Esophagus squamous epithelium (tissue), 5 donors: ENCODE data around the gene FBXL7. TPM values are rescaled to one million over a fixed set of nuclear protein-coding genes. Genes with fewer than 3 reads are reported as not detected.

Source experiments
- DNase-seq: peaks from one replicate; lab custom pipeline; 2025; lab: John Stamatoyannopoulos, UW
- H3K27ac ChIP-seq, 4 donors: fragments of 200-600 bp; sonication (generic); one replicate each; pipeline ENCODE4 v1.5.1; 2016 to 2019; ENCODE audit warnings: mild to moderate bottlenecking in 1 of 4
- H3K27me3 ChIP-seq, 4 donors: fragments of 200-600 bp; sonication (generic); 1 replicate in 3 of 4; 2 replicates in 1 of 4; pipeline versions ENCODE4 v1.5.1 to v1.6.0; 2017 to 2021; ENCODE audit warnings: antibody characterized with exemption in 1 of 4
- H3K36me3 ChIP-seq, 3 donors: fragments of 200-600 bp; sonication (generic); one replicate each; pipeline ENCODE4 v1.5.1; 2016 to 2019
- H3K4me1 ChIP-seq, 3 donors: fragments of 200-600 bp; sonication (generic); one replicate each; pipeline ENCODE4 v1.5.1; 2017 to 2019
- H3K4me3 ChIP-seq, 4 donors: fragments of 200-600 bp; sonication (generic); 1 replicate in 3 of 4; 2 replicates in 1 of 4; pipeline ENCODE4 v1.5.1; 2016 to 2019; ENCODE audit warnings: mild to moderate bottlenecking in 2 of 4, moderate library complexity in 1 of 4
- H3K9me3 ChIP-seq, 3 donors: fragments of 200-600 bp; sonication (generic); one replicate each; pipeline ENCODE4 v1.5.1; 2016 to 2019
- CTCF ChIP-seq, 6 experiments: fragments of 450-650 bp in 4 of 6; fragments of 200-600 bp in 2 of 6; sonication (generic) in 2 of 6; IDR thresholded peaks; one replicate each; pipeline ENCODE4 v1.5.1; 2016 to 2019; ENCODE audit warnings: antibody characterized with exemption in 6 of 6, mild to moderate bottlenecking in 4 of 6, moderate library complexity in 4 of 6
- POLR2A ChIP-seq, 4 donors: fragments of 450-650 bp; IDR thresholded peaks; one replicate each; pipeline ENCODE4 v1.6.1; 2017; ENCODE audit warnings: antibody characterized with exemption in 4 of 4, mild to moderate bottlenecking in 4 of 4, moderate library complexity in 3 of 4
- WGBS, 2 donors: methylation state at CpG; one replicate each; pipeline ENCODE4 v1.1.5; 2018; 5-methylcytosine and 5-hydroxymethylcytosine counted together
- intact Hi-C: fragments of 100-400 bp; cut with DNase I; formaldehyde crosslinking; loops from one replicate; pipeline ENCODE4 v1.15.0; 2022
- total RNA-seq, 4 donors: library from RNA; depleted of rRNA; stranded (reverse); fragments of >200 nt; gene quantifications; one replicate each; pipeline ENCODE4 v1.1.0, GENCODE V29; 2016
- donor health status: DM: yes; HTN: yes; CAD: no.

FBXL7 gene
- total RNA-seq, 4 donors from 2014 or later: 0.68 to 15.1 (median 2.8) TPM

GRCh38 chr5:15700373-15700772 lies 200.4 kb downstream of the FBXL7 start:
- H3K9me3 ChIP-seq: no peaks in the 10 kb centered on the region
- TF ChIP-seq CTCF (IDR thresholded peaks at IDR 0.05) (no peak), POLR2A (IDR thresholded peaks at IDR 0.05) (no peak)
- no peak for DNase-seq
- H3K4me1 ChIP-seq: peaks cover 0 to 2% (median 2%) of the 10 kb centered on the region in 3 donors
- no peaks in the 10 kb centered on the region for H3K36me3 ChIP-seq
- intact Hi-C loops: no loop called here
- no peak overlapping the region for H3K27ac ChIP-seq
- H3K4me3 ChIP-seq: no peak overlapping the region
- no peaks in the 10 kb centered on the region for H3K27me3 ChIP-seq
- WGBS, 2 donors: 91 to 97% methylated on average over 2 of the region's 2 CpGs

- H3K9me3 ChIP-seq: no peaks in the 10 kb centered on the region
- no peaks in the 10 kb centered on the region for H3K36me3 ChIP-seq
- intact Hi-C loops: no loop called here
- no peak overlapping the region for H3K27ac ChIP-seq
- TF ChIP-seq CTCF (IDR thresholded peaks at IDR 0.05) (no peak), POLR2A (IDR thresholded peaks at IDR 0.05) (no peak)
- no peak for DNase-seq
- H3K4me3 ChIP-seq: no peak overlapping the region
- H3K27me3 ChIP-seq: no peaks in the 10 kb centered on the region
- 87 to 88% methylated on average over 8 to 9 of the region's 9 CpGs for WGBS, 2 donors
- H3K4me1 ChIP-seq: no peaks in the 10 kb centered on the region
Measured at GRCh38 chr5:15702102-15702501, 202.1 kb downstream of the FBXL7 start.

- no peak for DNase-seq
- intact Hi-C loops: no loop called here
- Histone ChIP-seq H3K9me3 (no peaks in the 10 kb centered on the region), H3K27me3 (no peaks in the 10 kb centered on the region), H3K36me3 (no peaks in the 10 kb centered on the region), H3K27ac (no peak overlapping the region), H3K4me3 (no peak overlapping the region), H3K4me1 (no peaks in the 10 kb centered on the region)
- 89% methylated on average over 3 of the region's 3 CpGs for WGBS, 2 donors
- TF ChIP-seq CTCF (IDR thresholded peaks at IDR 0.05) (no peak), POLR2A (IDR thresholded peaks at IDR 0.05) (no peak)
Measured at GRCh38 chr5:15703901-15704300, 203.9 kb downstream of the FBXL7 start.

- H3K4me3 ChIP-seq: no peak overlapping the region
- no peaks in the 10 kb centered on the region for H3K4me1 ChIP-seq
- H3K9me3 ChIP-seq: no peaks in the 10 kb centered on the region
- H3K36me3 ChIP-seq: no peaks in the 10 kb centered on the region
- no peaks in the 10 kb centered on the region for H3K27me3 ChIP-seq
- intact Hi-C loops: no loop called here
- H3K27ac ChIP-seq: no peak overlapping the region
- DNase-seq: no peak
- TF ChIP-seq POLR2A (IDR thresholded peaks at IDR 0.05): no peak
- TF ChIP-seq CTCF (IDR thresholded peaks at IDR 0.05): no peak
Measured at GRCh38 chr5:15704397-15704947, 204.5 kb downstream of the FBXL7 start.

- 52 to 54% methylated on average over 2 of the region's 2 CpGs for WGBS, 2 donors
- no peaks in the 10 kb centered on the region for H3K4me1 ChIP-seq
- intact Hi-C loops: no loop called here
Measured at GRCh38 chr5:15707631-15708030, 207.7 kb downstream of the FBXL7 start.

More at GRCh38 chr5:15707631-15708030, 207.7 kb downstream of the FBXL7 start:
- Histone ChIP-seq H3K27ac (no peak overlapping the region), H3K4me3 (no peak overlapping the region), H3K36me3 (no peaks in the 10 kb centered on the region), H3K9me3 (no peaks in the 10 kb centered on the region), H3K27me3 (no peaks in the 10 kb centered on the region)
- TF ChIP-seq CTCF (IDR thresholded peaks at IDR 0.05): no peak
- TF ChIP-seq POLR2A (IDR thresholded peaks at IDR 0.05): no peak
- DNase-seq: no peak
